HG03135 (cell line): ENCODE measurements around the gene TMCC1.

Experiments used
- ATAC-seq: cut with Tn5 transposase; IDR thresholded peaks from one replicate; pipeline ENCODE4 v1.9.1; 2021; ENCODE audit warnings: mild to moderate bottlenecking, moderate library complexity; ENCODE audit not compliant: unreplicated experiment

The TMCC1 gene

DNA sequence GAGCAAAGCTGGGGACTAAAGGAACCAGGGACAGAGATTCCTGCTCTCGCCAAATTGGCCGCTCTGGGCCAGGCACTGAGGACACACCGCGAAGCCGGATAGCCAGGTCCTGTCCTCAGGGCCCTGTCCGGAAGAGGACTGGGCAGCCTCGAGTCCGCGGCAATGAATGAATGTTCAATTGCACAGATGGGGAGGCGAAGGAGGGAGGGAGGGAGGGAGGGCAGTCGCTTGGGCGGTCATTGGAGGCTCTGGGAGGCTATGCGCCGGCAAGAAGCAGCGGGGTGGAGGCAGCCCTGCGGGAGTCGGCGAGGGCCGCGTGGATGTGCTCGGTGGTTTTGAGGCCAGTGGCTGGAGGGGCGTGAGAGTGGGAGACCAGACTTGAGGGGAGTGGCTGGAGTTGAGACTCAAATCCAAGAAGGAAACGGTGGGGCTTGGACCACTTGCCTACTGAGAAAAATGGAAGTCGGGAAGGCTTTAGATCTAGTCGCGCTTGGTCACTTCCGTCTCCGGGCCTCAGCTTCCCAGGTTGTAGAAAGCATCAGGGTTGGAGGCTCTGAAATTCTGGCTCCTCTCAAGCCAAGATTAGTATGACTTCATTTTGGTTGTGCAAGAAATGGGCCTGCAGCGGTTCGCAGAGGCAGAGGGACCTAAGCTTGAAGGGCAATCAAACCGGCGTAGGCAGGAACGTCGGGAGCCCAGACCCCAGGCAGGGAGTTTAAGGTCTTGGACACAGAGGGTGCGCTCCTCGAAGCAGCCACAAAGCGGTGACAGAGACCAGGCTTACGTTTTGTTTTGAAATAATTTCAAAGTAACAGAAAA lies 266.0 kb downstream of the TMCC1 start:
- peak; percentile 46 for ATAC-seq

- ATAC-seq: peak; percentile 92
Measured at GRCh38 chr3:129626744-129627349, 266.7 kb downstream of the TMCC1 start.

- ATAC-seq: no peak
Measured at GRCh38 chr3:129625072-129625874, 268.2 kb downstream of the TMCC1 start.

DNA sequence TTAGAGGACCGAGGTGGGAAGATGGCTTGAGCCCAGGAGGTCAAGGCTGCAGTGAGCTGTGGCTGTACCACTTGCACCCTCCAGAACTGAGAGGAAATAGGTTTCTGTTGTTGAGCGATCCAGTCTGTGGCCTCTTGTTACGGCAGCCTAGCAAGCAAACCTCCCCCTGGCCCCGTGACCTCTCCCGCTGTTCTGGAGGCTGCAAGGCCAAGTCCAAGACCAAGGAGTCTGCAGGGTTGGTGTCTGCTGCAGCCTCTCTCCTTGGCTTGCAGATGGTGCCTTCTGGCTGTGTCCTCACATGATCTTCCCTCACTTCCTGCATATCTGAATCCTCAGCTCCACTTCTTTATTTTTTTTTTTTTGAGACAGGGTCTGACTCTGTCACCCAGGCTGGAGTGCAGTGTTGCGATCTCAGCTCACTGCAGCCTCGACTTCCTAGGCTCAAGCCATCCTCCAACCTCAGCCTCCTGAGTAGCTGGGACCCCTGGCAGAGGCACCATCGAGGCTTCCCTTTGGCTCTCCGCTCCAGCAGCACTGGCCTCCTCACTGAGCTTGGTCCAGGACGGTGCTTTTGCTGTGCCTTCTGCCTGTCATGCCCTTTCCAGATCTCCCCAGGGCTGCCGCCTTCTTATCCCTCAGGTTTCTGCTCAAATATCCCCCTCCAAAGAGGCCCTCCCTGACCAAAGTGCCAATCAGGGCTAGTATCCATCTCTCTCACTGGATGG lies 269.0 kb downstream of the TMCC1 start:
- ATAC-seq: no peak

DNA sequence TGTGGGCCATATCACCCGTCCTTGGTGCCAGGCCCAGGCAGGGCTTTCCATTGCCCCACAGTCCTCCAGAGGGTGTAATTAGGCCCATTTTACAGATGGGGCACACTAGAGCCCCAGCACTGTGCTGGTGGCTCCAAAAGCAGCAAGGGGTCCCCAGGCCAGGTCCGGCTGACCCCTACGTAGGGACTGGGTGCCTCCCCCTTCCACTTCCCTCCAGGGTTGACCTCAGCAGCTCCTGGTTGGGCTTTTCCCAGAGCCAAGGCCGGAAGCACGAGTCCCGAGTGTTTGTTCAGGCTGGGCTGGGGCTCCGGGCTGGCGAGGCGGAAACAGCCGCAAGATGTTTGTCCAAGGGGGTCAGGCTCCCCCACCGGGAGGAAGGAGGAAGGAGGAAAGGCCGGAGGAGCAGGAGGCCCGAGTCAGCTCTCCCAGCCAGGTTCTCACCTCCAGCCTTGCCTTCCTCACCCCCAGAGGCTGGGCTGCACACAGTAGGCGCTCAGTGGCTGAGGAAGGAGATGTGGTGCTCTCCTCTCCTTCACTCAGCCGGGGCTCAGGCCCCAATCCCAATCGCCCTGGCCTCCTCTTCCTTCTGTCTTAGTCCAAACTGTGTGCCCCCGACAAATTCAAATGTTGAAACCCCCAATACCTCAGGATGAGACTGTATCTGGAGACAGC lies 269.9 kb downstream of the TMCC1 start:
- ATAC-seq: no peak

- no peak for ATAC-seq
Measured at GRCh38 chr3:129622933-129623332, 270.6 kb downstream of the TMCC1 start.

DNA sequence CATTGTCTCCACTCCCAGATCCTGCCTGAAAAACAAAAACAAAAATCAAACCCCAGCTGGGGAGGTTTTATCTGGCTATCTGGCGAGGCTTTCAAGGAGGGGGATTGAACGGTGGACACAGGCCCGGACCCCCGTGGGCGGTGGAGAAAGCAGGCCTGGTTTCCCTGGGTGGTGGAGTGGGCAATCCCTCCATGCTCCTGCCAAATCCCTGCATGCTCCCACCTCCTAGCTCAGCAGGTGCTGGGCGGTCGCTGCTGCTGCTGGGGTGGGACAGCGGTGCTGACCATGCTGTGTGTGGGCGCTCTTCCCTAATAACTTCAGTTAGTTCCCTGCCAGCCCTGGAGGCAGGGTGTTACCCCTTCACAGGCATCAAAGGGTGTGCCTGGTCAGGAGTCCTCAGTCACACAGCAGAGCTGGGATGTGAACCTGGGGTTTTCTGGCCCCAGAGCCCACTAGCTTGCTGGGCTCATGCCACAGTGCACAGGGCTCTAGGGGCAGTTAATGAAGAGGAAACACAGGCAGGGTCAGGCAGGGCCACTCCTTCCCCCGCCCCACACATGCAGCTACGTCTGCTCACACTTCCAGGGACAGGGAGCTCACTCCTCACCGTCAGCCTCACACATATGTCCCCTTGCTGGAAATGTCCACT lies 271.2 kb downstream of the TMCC1 start:
- no peak for ATAC-seq

DNA sequence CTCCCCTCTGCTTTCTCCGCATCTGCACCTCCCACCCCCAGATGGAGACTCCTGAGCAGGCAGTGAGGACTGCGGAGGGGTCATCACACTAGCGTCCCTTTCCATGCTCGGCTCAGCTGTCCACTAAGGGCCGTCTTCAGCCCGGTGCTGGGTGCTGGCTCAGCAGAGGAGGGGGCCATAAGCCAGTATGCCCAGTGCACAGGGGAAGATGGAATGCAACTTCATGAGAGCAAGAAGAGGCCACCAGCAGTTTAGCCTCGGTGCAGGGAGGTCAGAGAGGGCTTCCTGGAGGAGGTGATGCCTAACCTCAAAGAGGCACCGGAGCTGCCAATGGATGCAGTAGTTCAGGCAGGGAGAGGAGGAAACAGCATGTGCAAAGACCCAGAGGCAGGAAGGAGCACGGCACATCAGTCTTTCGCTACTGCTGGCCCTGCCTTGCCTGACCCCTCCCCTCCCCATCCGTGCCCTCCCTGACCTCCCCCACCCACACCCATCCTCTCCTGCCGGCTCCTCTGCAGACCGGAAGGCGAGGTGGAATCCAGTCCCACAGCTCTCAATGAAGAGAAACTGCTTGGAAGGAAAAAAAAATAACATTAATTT lies 271.8 kb downstream of the TMCC1 start:
- no peak for ATAC-seq

GRCh38 chr3:129620828-129621559 lies 272.5 kb downstream of the TMCC1 start:
- ATAC-seq: no peak

DNA sequence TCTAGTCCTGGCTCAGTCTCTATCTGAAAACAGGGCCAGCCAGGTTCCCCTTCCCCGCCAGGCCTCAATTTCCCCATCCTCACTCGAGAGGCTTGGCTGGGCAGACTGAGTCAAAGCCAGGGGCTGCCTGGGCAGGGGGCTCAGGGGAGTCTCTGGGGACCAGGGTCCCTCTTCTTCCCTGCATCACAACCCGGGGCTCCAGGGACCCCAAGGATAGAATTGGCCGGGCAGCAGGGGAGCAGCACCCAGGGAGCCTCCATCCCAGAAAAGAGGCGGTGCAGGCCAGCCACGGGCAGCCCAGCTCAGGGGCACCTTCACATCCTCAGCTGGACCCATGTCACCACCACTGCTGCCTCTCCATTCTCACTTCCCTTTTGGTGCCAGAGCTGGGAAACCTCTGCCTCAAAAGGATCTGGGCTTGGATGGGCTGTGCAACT lies 273.8 kb downstream of the TMCC1 start:
- ATAC-seq: no peak

GRCh38 chr3:129618901-129619671 lies 274.4 kb downstream of the TMCC1 start:
- no peak for ATAC-seq

GRCh38 chr3:129618186-129618820 lies 275.2 kb downstream of the TMCC1 start:
- ATAC-seq: no peak

- ATAC-seq: no peak
Measured at GRCh38 chr3:129617381-129618185, 275.9 kb downstream of the TMCC1 start.

GRCh38 chr3:129616713-129617112 lies 276.8 kb downstream of the TMCC1 start:
- ATAC-seq: no peak

DNA sequence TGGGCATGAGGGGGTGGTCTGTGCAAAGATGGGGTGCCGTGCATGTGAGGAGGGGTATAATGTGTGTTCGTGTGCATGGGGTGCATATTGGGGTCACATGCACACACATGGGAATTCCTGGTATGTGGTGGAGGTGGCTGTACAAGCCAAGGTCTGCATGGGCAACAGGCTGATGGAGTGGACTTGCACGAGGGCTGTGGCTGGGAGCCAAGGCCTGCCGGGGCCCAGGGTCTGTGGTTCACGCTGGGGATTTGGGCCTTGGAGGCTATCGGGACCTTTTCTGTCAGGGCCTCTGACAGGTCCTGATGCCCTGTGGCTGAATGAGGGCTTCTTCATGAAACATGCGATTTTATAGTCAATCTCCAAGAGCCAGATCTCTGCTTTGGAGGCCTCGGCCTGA lies 277.2 kb downstream of the TMCC1 start:
- no peak for ATAC-seq

GRCh38 chr3:129615751-129616281 lies 277.7 kb downstream of the TMCC1 start:
- ATAC-seq: no peak
